HEK293 (cell line): ENCODE data around the gene ZNF865.

Experiments used
- CTCF ChIA-PET: fragments of 350-600 bp; formaldehyde crosslinking; extraction: SDS; loops from one replicate; lab custom pipeline; 2021; ENCODE audit warnings: antibody characterized with exemption; lab: Yijun Ruan, JAX
- POLR2A ChIA-PET: fragments of 300-600 bp; formaldehyde crosslinking; extraction: SDS; loops from one replicate; lab custom pipeline; 2020; ENCODE audit warnings: antibody characterized with exemption, inconsistent platforms; lab: Yijun Ruan, JAX
- H3K27ac ChIP-seq: fragments of 200-500 bp; sonication (Bioruptor generic); 2 replicates; pipeline ENCODE4 v1.5.1; 2014; ENCODE audit warnings: low read depth, low read length, control low read depth, inconsistent platforms; ENCODE audit errors: extremely low read depth
- H3K36me3 ChIP-seq, 2 experiments: fragments of 200-500 bp in 1 of 2; sonication (Bioruptor generic) in 1 of 2; 1 replicate in 1 of 2; 2 replicates in 1 of 2; pipeline ENCODE4 v1.5.1; 2014 to 2017; ENCODE audit warnings: inconsistent platforms in 2 of 2, low read length in 2 of 2; ENCODE audit not compliant: control insufficient read depth in 2 of 2, insufficient read depth in 1 of 2
- H3K4me1 ChIP-seq: fragments of 200-500 bp; sonication (Bioruptor generic); 2 replicates; pipeline ENCODE4 v1.5.1; 2014; ENCODE audit warnings: mild to moderate bottlenecking, low read length, inconsistent platforms; ENCODE audit not compliant: control insufficient read depth, insufficient read depth
- H3K4me3 ChIP-seq: 2 replicates; pipeline ENCODE4 v1.5.1; 2011; ENCODE audit warnings: low read depth, mild to moderate bottlenecking, control low read depth, low read length, moderate library complexity
- H3K9me3 ChIP-seq: fragments of 200-500 bp; sonication (Bioruptor generic); 2 replicates; pipeline ENCODE4 v1.5.1; 2014; ENCODE audit warnings: low read depth, low read length, inconsistent platforms; ENCODE audit not compliant: control insufficient read depth, insufficient read depth
- GFI1B ChIP-seq: fragments of 450-650 bp; formaldehyde crosslinking; IDR thresholded peaks from 2 replicates; pipeline ENCODE4 v1.5.1; 2016; ENCODE audit warnings: missing biosample characterization, missing genetic modification characterization
- KLF1 ChIP-seq: fragments of 450-650 bp; formaldehyde crosslinking; IDR thresholded peaks from 2 replicates; pipeline ENCODE4 v1.5.1; 2016; ENCODE audit warnings: missing biosample characterization, missing genetic modification characterization
- KLF10 ChIP-seq: fragments of 450-650 bp; IDR thresholded peaks from 2 replicates; pipeline ENCODE4 v1.5.1; 2018; ENCODE audit warnings: missing biosample characterization, mild to moderate bottlenecking, missing genetic modification characterization
- SP3 ChIP-seq: fragments of 450-650 bp; formaldehyde crosslinking; IDR thresholded peaks from 2 replicates; pipeline ENCODE4 v1.5.1; 2016; ENCODE audit warnings: missing biosample characterization, missing genetic modification characterization
- WT1 ChIP-seq: fragments of 450-650 bp; formaldehyde crosslinking; IDR thresholded peaks from 2 replicates; pipeline ENCODE4 v1.5.1; 2016; ENCODE audit warnings: missing biosample characterization, missing genetic modification characterization
- ZBTB20 ChIP-seq: fragments of 450-650 bp; formaldehyde crosslinking; IDR thresholded peaks from 2 replicates; pipeline ENCODE4 v1.5.1; 2016; ENCODE audit warnings: missing biosample characterization, missing genetic modification characterization
- ZNF138 ChIP-seq: fragments of 450-650 bp; formaldehyde crosslinking; IDR thresholded peaks from 2 replicates; pipeline ENCODE4 v1.5.1; 2016; ENCODE audit warnings: missing biosample characterization, missing genetic modification characterization, borderline replicate concordance
- ZNF202 ChIP-seq: fragments of 450-650 bp; formaldehyde crosslinking; IDR thresholded peaks from 2 replicates; pipeline ENCODE4 v1.5.1; 2016; ENCODE audit warnings: missing biosample characterization, missing genetic modification characterization, borderline replicate concordance
- ZNF510 ChIP-seq: fragments of 450-650 bp; formaldehyde crosslinking; IDR thresholded peaks from 2 replicates; pipeline ENCODE4 v1.5.1; 2018; ENCODE audit warnings: mild to moderate bottlenecking, missing genetic modification characterization, missing biosample characterization; ENCODE audit not compliant: insufficient replicate concordance
- ZNF654 ChIP-seq: fragments of 450-650 bp; formaldehyde crosslinking; IDR thresholded peaks from 2 replicates; pipeline ENCODE4 v1.5.1; 2016; ENCODE audit warnings: low read depth, missing biosample characterization, missing genetic modification characterization
- ZNF660 ChIP-seq: fragments of 450-650 bp; IDR thresholded peaks from 2 replicates; pipeline ENCODE4 v1.5.1; 2018; ENCODE audit warnings: missing biosample characterization, mild to moderate bottlenecking, missing genetic modification characterization
- ZXDB ChIP-seq: fragments of 450-650 bp; formaldehyde crosslinking; IDR thresholded peaks from 2 replicates; pipeline ENCODE4 v1.5.1; 2016; ENCODE audit warnings: missing biosample characterization, missing genetic modification characterization
- TF ChIP-seq, protein P1 (sequence below): fragments of 450-650 bp; formaldehyde crosslinking; IDR thresholded peaks from 2 replicates; pipeline ENCODE4 v1.5.1; 2016; ENCODE audit warnings: missing biosample characterization, missing genetic modification characterization
- TF ChIP-seq, protein P2 (sequence below): fragments of 450-650 bp; formaldehyde crosslinking; IDR thresholded peaks from 2 replicates; pipeline ENCODE4 v1.5.1; 2016; ENCODE audit warnings: missing biosample characterization, missing genetic modification characterization
- TF ChIP-seq, protein P3 (sequence below): fragments of 450-650 bp; formaldehyde crosslinking; IDR thresholded peaks from 2 replicates; pipeline ENCODE4 v1.5.1; 2016; ENCODE audit warnings: missing biosample characterization, missing genetic modification characterization
- TF ChIP-seq, protein P4 (sequence below): fragments of 450-650 bp; formaldehyde crosslinking; IDR thresholded peaks from 2 replicates; pipeline ENCODE4 v1.5.1; 2016; ENCODE audit warnings: missing biosample characterization, missing genetic modification characterization
- TF ChIP-seq, protein P5 (sequence below): fragments of 450-650 bp; formaldehyde crosslinking; conservative IDR thresholded peaks from 2 replicates; pipeline ENCODE4 v1.5.1; 2016; ENCODE audit warnings: low read depth, missing biosample characterization, missing genetic modification characterization
- TF ChIP-seq, protein P6 (sequence below): fragments of 450-650 bp; formaldehyde crosslinking; IDR thresholded peaks from 2 replicates; pipeline ENCODE4 v1.5.1; 2017; ENCODE audit warnings: missing biosample characterization, missing genetic modification characterization

The ZNF865 gene

DNA sequence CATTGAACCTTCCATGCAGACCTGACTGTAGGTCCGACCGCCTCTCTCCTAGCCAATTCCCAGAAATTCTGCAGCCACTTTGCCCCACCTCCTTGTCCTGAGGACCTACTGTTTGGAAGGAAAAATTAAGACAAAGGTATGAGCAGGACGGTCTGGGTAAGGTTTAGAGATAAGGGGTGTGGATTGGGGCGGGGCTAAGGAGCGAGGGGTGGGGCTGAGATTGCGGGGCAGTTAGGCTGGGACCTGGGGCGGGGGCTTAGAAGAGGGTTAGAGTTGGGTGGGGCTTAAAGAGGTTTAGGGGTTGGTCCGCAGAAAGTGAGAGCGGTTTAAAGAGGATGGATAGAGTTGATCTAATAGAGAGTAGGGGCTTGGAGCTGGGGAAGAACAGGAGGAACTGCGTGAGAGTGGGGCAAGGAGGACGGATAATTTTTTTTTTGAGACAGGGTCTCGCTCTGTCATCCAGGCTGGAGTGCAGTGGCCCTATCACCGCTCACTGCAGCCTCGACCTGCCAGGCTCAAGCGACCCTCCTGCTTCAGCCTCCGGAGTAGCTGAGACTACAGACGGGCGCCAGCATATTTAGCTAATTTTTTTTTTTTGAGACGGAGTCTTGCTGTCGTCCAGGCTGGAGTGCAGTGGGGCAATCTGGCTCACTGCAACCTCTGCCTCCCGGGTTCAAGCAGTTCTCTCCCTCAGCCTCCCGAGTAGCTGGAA is 1.7 kb upstream of the ZNF865 start:
- Histone ChIP-seq H3K4me1 (peaks cover 8% of the 10 kb centered on the region; the same call in 1 of the 2 replicates), H3K36me3 (peaks cover 7 to 15% of the 10 kb centered on the region in 2 experiments; a peak in 2 of 3 replicates), H3K4me3 (no peak overlapping the region), H3K27ac (peak overlapping the region; percentile 58), H3K9me3 (no peaks in the 10 kb centered on the region)
- CTCF ChIA-PET = interaction anchor here (1.2 to 3.1 kb wide), 2 partner anchors 28 to 100 kb away, joined by 10 to 48 read pairs; no protein-coding TSS in a partner anchor
- POLR2A ChIA-PET = interaction anchor here (0.6 to 4.5 kb wide), 12 partner anchors 16 to 784 kb away, joined by 3 to 75 read pairs (median 6); partner anchors contain the start of genes ISOC2, NAT14, ZNF579 and ZNF628
- TF ChIP-seq ZNF202 (tag by site-specific recombination) (no peak), ZNF654 (no peak), KLF1 (tag by site-specific recombination) (0 out of 2 replicates have a peak, but pooled peaks have one; percentile 18)
- TF ChIP-seq, protein P1, sequence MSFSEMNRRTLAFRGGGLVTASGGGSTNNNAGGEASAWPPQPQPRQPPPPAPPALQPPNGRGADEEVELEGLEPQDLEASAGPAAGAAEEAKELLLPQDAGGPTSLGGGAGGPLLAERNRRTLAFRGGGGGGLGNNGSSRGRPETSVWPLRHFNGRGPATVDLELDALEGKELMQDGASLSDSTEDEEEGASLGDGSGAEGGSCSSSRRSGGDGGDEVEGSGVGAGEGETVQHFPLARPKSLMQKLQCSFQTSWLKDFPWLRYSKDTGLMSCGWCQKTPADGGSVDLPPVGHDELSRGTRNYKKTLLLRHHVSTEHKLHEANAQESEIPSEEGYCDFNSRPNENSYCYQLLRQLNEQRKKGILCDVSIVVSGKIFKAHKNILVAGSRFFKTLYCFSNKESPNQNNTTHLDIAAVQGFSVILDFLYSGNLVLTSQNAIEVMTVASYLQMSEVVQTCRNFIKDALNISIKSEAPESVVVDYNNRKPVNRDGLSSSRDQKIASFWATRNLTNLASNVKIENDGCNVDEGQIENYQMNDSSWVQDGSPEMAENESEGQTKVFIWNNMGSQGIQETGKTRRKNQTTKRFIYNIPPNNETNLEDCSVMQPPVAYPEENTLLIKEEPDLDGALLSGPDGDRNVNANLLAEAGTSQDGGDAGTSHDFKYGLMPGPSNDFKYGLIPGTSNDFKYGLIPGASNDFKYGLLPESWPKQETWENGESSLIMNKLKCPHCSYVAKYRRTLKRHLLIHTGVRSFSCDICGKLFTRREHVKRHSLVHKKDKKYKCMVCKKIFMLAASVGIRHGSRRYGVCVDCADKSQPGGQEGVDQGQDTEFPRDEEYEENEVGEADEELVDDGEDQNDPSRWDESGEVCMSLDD = no peak

DNA sequence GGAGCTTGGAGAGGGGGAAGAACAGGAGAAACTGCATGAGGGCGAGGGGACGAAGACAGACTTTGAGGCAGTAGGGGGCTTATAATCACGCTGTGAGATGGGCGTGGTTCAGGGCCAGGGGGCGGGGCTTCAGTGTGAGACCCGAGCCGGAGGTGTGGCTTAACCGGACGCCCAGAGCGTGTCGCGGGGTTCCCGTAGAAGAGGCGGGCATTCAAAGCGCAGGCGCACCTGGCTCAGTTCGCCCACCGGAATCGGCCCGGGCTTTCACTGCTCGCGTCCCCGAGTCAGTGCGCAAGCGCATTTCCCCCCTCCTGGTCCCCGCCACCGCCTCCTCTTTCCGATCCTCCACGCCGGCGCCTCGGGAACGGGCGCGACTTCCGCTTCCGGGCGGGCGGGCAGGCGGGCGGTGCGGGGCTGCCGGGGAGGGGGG is 225 bp upstream of the ZNF865 start:
- Histone ChIP-seq H3K4me1 (peaks cover 8% of the 10 kb centered on the region; the same call in 1 of the 2 replicates), H3K27ac (peak overlapping the region; percentile 88; the same call in 1 of the 2 replicates), H3K4me3 (peak overlapping the region; percentile 97), H3K9me3 (no peaks in the 10 kb centered on the region), H3K36me3 (peaks cover 15 to 27% of the 10 kb centered on the region in 2 experiments; a peak in 2 of 3 replicates)
- ChIA-PET POLR2A (interaction anchor here (0.5 to 4.5 kb wide), 18 partner anchors 16 to 488 kb away, joined by 3 to 75 read pairs (median 4); partner anchors contain the start of genes PPP1R12C, U2AF2, UBE2S and ZNF579), CTCF (interaction anchor here (0.5 to 3.1 kb wide), 22 partner anchors 14 to 266 kb away, joined by 3 to 50 read pairs (median 6); partner anchors contain the start of genes ISOC2, KMT5C and ZNF784)
- TF ChIP-seq SP3 (tag by site-specific recombination) (peak; percentile 88), ZBTB20 (peak; percentile 72; the same call in 1 of the 2 replicates), KLF10 (no peak), ZNF138 (tag by site-specific recombination) (no peak), ZNF660 (no peak), KLF1 (tag by site-specific recombination) (peak; percentile 25), GFI1B (no peak), ZXDB (tag by site-specific recombination) (peak; percentile 29), WT1 (tag by site-specific recombination) (no peak), ZNF510 (tag by site-specific recombination) (no peak)
- TF ChIP-seq, protein P2, sequence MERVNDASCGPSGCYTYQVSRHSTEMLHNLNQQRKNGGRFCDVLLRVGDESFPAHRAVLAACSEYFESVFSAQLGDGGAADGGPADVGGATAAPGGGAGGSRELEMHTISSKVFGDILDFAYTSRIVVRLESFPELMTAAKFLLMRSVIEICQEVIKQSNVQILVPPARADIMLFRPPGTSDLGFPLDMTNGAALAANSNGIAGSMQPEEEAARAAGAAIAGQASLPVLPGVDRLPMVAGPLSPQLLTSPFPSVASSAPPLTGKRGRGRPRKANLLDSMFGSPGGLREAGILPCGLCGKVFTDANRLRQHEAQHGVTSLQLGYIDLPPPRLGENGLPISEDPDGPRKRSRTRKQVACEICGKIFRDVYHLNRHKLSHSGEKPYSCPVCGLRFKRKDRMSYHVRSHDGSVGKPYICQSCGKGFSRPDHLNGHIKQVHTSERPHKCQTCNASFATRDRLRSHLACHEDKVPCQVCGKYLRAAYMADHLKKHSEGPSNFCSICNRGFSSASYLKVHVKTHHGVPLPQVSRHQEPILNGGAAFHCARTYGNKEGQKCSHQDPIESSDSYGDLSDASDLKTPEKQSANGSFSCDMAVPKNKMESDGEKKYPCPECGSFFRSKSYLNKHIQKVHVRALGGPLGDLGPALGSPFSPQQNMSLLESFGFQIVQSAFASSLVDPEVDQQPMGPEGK (tag by site-specific recombination) = peak; percentile 81
- TF ChIP-seq, protein P3, sequence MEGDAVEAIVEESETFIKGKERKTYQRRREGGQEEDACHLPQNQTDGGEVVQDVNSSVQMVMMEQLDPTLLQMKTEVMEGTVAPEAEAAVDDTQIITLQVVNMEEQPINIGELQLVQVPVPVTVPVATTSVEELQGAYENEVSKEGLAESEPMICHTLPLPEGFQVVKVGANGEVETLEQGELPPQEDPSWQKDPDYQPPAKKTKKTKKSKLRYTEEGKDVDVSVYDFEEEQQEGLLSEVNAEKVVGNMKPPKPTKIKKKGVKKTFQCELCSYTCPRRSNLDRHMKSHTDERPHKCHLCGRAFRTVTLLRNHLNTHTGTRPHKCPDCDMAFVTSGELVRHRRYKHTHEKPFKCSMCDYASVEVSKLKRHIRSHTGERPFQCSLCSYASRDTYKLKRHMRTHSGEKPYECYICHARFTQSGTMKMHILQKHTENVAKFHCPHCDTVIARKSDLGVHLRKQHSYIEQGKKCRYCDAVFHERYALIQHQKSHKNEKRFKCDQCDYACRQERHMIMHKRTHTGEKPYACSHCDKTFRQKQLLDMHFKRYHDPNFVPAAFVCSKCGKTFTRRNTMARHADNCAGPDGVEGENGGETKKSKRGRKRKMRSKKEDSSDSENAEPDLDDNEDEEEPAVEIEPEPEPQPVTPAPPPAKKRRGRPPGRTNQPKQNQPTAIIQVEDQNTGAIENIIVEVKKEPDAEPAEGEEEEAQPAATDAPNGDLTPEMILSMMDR (tag by site-specific recombination) = no peak
- TF ChIP-seq, protein P4, sequence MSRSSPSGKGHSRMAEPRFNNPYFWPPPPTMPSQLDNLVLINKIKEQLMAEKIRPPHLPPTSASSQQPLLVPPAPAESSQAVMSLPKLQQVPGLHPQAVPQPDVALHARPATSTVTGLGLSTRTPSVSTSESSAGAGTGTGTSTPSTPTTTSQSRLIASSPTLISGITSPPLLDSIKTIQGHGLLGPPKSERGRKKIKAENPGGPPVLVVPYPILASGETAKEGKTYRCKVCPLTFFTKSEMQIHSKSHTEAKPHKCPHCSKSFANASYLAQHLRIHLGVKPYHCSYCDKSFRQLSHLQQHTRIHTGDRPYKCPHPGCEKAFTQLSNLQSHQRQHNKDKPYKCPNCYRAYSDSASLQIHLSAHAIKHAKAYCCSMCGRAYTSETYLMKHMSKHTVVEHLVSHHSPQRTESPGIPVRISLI = no peak
- TF ChIP-seq, protein P5, sequence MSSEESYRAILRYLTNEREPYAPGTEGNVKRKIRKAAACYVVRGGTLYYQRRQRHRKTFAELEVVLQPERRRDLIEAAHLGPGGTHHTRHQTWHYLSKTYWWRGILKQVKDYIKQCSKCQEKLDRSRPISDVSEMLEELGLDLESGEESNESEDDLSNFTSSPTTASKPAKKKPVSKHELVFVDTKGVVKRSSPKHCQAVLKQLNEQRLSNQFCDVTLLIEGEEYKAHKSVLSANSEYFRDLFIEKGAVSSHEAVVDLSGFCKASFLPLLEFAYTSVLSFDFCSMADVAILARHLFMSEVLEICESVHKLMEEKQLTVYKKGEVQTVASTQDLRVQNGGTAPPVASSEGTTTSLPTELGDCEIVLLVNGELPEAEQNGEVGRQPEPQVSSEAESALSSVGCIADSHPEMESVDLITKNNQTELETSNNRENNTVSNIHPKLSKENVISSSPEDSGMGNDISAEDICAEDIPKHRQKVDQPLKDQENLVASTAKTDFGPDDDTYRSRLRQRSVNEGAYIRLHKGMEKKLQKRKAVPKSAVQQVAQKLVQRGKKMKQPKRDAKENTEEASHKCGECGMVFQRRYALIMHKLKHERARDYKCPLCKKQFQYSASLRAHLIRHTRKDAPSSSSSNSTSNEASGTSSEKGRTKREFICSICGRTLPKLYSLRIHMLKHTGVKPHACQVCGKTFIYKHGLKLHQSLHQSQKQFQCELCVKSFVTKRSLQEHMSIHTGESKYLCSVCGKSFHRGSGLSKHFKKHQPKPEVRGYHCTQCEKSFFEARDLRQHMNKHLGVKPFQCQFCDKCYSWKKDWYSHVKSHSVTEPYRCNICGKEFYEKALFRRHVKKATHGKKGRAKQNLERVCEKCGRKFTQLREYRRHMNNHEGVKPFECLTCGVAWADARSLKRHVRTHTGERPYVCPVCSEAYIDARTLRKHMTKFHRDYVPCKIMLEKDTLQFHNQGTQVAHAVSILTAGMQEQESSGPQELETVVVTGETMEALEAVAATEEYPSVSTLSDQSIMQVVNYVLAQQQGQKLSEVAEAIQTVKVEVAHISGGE = peak; percentile 88
- TF ChIP-seq, protein P6, sequence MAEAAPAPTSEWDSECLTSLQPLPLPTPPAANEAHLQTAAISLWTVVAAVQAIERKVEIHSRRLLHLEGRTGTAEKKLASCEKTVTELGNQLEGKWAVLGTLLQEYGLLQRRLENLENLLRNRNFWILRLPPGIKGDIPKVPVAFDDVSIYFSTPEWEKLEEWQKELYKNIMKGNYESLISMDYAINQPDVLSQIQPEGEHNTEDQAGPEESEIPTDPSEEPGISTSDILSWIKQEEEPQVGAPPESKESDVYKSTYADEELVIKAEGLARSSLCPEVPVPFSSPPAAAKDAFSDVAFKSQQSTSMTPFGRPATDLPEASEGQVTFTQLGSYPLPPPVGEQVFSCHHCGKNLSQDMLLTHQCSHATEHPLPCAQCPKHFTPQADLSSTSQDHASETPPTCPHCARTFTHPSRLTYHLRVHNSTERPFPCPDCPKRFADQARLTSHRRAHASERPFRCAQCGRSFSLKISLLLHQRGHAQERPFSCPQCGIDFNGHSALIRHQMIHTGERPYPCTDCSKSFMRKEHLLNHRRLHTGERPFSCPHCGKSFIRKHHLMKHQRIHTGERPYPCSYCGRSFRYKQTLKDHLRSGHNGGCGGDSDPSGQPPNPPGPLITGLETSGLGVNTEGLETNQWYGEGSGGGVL = peak; percentile 88
